ENCODE data around the gene EARS2.
"Not testable (repeated sequence)": the region's sequence is repeated elsewhere in the genome, so short reads cannot be mapped to it uniquely, and the experiment has no call there.

Gene EARS2

DNA sequence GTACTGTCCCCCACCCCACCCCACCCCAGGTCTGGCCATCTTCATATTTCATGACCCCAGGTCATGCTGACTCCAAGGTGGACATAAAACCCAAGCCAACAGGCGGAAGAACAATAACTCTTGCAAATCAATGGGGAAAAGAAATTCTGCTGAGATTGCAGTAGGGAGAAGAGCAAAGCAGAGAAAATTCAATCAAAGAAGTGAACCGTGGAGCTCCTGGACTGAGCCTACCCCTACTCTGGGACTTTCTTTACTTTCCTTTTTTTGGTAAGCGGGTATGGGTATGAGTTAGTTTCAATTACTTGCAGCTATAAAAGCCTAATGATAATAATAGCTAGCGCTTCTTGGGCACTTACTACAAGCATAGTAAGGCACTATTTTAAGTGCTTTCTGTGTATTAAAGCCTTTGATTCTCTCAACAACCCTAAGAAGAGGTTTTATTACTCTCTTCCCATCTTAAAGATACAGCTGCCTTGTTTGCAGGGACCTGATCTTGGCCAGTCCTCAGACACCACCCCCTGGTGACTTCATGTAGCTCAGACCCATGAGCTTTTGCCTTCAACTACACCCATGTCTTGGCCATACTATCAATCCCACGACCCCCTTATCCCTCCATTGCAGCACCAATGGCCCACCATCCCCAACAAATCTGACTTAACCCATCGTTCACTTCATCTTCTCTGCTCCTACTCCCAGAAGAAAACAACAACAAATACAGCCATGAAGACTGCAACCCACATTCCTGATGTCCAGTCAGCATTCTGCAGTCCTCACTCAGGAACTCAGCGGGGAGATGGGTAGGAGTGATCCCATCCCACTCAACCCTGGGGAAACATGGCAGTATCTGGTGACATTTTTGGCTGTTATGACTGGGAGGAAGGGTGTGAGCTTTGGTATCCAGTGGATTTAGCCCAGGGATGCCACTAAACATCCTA lies 51.2 kb downstream of the EARS2 start:
- DNase-seq (ENCODE audit: low read depth in 2 of 2), result no peak

DNA sequence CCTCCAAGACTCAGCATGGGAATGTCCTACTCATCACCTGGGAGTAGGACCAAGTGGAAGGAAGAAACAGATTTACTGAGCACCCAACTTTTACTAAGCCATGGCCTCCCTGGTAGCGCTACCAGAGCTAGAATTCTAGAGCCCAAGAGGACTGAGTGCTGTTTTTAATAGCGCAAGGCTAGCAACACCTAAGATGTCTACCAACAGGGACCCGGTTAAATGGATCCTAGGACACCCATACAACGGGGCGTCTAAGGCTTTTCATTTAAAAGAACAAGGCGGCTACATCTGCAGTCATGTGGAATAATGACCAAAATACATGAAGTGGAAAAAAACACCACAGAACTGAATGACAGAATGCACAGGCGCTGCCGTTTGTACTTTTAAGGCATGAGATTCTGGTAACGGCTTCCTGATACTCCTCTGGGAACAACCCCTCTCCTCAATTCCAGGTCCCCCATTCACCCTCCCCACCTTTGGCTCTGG lies 51.9 kb downstream of the EARS2 start:
- DNase-seq (ENCODE audit: low read depth in 2 of 2), result no peak

DNA sequence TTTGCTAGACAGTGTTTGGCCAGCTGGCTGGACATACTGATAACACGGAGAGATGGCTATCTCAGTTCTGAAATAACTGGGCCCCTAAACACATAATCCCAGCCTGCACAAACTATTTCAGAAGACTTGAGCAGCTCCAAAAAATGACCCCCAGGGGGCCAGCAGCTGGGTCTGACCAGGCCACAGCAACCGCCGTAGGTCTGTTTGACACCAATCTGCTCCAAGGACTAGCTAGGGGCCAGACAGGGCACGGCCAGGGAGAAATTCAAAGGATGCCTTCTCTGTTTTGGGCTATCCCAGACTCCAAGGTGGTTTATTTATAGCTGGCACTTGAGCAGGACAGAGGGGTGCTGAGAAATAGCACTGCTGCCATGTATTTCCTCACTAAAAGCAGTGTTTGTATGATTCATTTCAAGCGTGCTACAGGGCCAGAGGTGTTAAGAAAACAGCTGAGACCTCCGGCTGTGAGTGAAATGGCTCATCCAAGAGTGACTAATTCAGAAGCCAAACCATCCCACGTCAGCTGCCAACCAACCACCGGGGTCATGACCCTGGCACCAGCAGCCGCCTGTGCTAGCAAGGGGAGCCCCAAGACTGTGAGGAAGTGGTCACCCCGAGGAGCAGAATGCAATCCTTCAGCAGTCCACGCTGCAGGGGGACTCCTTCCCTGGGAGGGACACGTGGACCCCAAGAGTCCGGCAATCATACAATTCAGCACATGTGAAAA lies 52.5 kb downstream of the EARS2 start:
- peak in 1 of 2 donors; percentile 25 for DNase-seq (ENCODE audit: low read depth in 2 of 2)

- no peak for DNase-seq (ENCODE audit: low read depth in 2 of 2)
Observed at GRCh38 chr16:23504076-23504452, 53.1 kb downstream of the EARS2 start.

- no peak for DNase-seq (ENCODE audit: low read depth in 2 of 2)
Observed at GRCh38 chr16:23502466-23502865, 54.7 kb downstream of the EARS2 start.

DNA sequence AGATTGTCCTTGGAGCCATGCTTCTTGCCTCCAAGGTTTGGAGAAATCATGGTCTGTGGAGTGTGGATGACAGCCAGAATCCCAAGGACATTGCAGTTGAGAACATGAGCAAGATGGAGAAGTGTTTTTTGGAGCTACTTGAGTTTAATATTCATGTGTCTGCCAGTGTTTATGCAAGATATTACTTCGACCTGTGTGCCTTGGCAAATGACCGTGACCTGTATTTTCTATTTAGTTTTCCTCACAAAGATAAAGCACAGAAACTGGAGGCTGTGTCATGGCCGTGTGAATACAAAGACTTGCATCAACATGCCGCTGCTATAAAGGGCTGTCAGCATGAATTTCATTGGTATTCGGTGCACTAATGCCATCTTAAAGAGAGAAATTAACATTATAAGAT lies 55.9 kb downstream of the EARS2 start:
- no peak for DNase-seq (ENCODE audit: low read depth in 2 of 2)

- no peak for DNase-seq (ENCODE audit: low read depth in 2 of 2)
Observed at GRCh38 chr16:23500862-23501225, 56.3 kb downstream of the EARS2 start.

DNA sequence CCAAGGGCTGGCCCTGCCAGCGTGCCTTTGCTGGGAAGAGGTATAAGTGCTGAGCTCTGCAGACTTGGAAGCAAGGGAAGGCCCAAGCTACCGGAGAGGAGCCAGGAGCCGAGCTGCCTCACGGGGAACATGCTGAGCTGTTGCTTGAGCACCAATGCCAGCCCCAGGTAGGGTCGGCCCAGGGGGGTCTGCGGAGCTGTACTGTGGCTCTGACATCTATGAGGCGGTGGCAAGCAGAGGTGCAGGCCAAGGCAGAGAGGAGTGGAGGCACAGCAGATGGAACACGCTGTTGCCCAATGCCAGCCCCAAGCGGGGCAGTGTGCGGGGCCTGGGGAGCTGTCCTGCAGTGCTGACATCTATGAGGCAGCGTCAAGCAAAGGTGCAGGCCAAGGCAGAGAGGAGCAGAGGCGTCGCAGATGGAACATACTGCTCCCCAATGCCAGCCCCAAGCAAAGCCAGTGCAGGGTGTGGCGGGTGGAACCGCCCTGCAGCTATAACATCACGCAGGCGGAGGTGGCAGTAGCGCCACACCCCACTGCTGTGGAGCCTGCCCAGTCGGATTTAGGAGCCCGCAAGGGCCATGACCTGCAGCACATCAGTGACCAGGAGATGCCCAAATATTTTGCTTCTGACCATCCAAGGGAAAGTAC lies 56.8 kb downstream of the EARS2 start:
- DNase-seq (ENCODE audit: low read depth in 2 of 2), result no peak

GRCh38 chr16:23499801-23500200 lies 57.3 kb downstream of the EARS2 start:
- DNase-seq (ENCODE audit: low read depth in 2 of 2), result no peak

GRCh38 chr16:23498863-23499262 lies 58.3 kb downstream of the EARS2 start:
- no peak for DNase-seq (ENCODE audit: low read depth in 2 of 2)

DNA sequence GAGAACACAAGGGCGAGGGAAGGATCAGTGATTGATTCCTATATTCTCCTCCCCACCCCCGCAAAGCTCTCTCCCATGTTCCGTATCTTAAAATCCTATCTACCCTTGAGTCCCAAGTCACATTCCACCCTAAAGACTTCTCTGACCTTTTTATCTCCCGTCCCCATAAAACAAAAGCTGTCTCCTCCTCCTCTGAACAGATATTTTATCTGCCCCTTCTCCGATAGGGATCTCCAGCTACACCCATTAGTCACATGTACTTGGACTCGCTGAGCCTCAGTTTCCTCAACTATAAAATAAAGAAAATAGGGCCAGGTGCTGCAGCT lies 59.6 kb downstream of the EARS2 start:
- DNase-seq (ENCODE audit: low read depth in 2 of 2), result no peak

GRCh38 chr16:23496821-23497542 lies 60.2 kb downstream of the EARS2 start:
- no peak for DNase-seq (ENCODE audit: low read depth in 2 of 2)

- no peak for DNase-seq (ENCODE audit: low read depth in 2 of 2)
Observed at GRCh38 chr16:23495671-23496070, 61.5 kb downstream of the EARS2 start.

DNA sequence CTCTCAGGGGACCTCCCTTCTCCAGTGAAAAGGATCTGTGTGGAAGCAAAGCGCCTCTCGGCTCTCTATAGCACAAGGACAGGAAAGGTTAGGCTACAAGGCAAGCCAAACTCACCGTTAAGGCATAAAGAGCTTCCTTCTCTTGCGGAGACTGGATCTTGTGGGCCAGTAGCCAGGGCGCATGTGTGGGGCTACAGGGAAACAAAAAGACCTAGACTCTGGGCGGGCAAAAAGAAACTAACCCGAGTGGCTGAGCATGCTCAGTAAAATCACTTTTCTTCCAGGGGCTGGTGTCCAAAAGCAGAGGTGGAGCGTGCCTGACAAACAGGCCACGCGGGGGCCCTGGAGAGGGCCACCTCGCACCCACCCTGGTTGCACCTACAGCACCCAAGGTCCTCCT lies 63.0 kb downstream of the EARS2 start:
- DNase-seq (ENCODE audit: low read depth in 2 of 2), result no peak

DNA sequence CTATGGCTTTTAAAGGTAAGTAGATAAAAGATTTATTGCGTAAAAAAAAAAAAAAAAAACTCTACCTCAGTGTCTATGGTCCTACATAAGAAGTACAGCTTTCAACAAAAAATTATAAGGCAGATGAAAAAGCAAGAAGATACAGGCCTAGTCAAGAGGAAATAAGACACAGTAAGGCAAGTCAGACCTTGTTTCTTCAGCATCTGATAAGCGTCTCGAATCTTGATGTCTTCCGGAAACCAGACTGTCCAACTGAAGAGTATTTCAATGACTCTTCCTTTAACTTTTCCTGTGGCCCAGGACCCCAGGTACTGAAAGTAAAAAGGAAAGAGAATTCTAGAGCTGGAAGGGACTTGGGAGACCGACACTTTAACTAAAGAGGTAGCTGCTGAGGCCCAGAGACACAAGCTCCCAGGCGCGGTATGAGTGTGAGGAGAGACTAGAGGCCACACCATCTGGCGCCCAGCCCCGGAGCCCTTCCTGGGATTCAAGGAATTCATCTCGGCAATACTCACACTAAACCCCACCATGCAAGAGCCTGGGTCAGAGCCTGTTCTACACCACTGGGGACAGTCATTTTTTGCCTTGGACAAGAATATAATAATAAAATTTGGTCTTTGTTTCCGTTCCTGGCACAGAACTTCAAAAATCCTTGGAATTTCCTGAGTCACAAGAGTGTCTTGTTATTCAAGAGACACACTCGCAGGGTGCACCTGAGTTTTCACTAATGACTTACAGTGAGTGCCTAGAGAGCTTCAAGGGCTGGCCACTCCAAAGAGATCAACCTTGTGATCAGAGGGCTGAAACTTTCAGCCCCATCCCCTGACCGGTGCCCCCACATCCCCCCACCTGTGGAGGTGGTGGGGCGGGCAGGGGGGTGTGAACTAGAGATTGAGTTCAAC lies 65.4 kb downstream of the EARS2 start:
- no peak for DNase-seq (ENCODE audit: low read depth in 2 of 2)

- no peak for DNase-seq (ENCODE audit: low read depth in 2 of 2)
Observed at GRCh38 chr16:23486480-23486879, 70.7 kb downstream of the EARS2 start.

DNA sequence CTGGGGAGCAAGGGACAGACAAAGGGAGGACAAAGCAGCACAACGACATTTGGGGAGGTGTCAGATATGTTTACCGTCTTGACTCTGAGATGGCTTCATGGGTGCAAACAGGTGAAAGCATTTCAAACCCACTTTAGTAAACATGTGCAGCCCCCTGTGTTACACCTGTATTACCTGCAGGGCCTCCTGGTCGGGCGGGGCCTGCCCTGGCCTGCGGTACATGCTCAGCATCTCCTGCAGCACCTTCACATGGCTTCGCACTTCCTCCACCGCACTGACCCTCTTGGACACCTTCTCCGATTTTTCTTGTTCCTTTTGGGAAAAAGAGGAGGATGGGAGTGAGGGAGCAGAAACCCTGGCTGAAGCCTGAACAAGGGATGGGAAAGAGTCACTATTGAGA lies 71.3 kb downstream of the EARS2 start:
- DNase-seq (ENCODE audit: low read depth in 2 of 2), result no peak

DNA sequence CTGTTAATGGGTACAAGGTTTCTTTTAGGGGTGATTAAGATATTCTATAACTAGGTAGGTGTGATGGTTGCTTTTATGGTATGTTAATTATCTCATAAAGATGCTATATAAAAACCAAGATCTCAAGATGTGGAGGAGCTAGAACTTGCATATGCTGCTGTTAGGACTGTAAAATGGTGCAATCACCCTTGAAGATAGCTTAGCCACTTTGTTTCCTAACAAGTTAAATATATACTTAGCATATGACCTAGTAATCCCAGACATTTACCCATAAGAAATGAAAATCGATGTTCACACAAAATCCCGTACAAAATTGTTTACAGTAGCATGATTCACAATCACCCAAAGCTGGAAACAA lies 71.9 kb downstream of the EARS2 start:
- DNase-seq (ENCODE audit: low read depth in 2 of 2), result no peak

- no peak for DNase-seq (ENCODE audit: low read depth in 2 of 2)
Observed at GRCh38 chr16:23484510-23485256, 72.5 kb downstream of the EARS2 start.

GRCh38 chr16:23483492-23483891 lies 73.7 kb downstream of the EARS2 start:
- DNase-seq (ENCODE audit: low read depth in 2 of 2), result not testable (repeated sequence)
